GM21367 (cell line): Measurements from ENCODE around the gene SLFN12L.
"Not testable (repeated sequence)": the region's sequence is repeated elsewhere in the genome, so short reads cannot be mapped to it uniquely, and the experiment has no call there.

Experiments
- ATAC-seq: cut with Tn5 transposase; IDR thresholded peaks from one replicate; pipeline ENCODE4 v1.9.1; 2021; ENCODE audit not compliant: unreplicated experiment

Gene SLFN12L

DNA sequence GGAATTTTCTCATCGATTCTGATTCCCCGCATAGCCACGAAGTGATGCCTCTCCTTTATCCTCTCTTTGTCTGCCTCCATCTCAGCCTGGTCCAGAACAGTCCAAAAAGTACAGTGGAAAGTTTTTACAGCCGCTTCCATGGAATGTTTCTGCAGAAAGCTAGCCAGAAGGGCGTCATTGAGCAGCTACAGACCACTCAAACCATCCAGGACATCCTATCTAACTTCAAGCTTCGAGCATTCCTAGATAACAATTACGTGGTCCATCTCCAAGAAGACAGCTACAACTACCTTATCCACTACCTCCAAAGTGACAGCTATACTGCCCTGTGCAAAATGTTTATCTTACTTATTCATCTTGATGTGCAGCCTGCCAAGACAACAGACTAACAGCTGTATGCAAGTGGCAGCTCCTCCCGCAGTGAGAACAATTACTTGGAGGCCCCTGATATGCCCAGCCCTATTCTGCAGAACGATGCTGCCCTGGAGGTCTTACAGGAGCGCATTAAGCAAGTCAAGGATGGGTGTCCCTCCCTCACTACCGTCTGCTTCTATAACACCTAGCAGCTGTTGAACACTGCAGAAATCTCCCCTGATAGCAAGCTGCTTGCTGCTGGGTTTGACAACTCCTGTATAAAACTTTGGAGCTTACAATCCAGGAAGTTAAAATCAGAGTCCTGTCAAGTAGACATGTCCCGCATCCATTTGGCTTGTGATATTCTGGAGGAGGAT is 38.9 kb downstream of the SLFN12L start:
- no peak for ATAC-seq

DNA sequence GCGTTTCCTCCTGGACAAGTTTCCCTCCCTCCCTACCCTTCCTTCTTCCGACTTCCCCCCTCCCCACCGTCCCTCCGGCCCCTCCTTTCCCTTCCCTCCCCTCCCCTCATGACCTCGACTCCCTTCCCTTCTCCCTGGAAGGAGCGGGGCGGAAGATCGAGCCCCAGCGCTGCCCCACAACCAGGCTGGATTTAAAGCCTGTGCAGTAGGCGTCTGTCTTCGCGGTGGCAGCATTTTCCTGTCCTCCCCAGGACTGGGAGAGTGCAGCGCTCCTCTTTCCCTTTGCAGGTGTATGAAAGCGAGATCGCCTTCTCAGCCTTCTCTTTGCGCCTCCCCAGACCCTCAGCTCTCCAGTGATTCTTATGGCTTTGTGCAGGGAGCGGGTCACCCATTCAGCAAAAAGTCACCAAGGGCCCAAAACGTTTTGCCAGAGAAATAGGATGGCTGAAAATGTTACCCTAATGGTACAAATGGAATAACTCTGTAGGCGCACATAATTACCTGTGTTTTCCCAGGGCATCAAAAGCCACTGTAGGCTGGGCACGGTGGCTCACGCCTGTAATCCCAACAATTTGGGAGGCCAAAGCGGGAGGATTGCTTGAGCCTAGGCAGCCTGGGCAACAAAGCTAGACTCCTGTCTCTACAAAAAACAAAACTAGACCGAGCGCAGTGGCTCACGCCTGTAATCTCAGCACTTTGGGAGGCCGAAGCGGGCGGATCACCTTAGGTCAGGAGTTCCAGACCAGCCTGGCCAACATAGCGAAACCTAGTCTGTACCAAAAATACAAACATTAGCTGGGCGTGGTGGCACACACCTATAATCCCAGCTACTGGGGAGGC is 40.8 kb downstream of the SLFN12L start:
- no peak for ATAC-seq

DNA sequence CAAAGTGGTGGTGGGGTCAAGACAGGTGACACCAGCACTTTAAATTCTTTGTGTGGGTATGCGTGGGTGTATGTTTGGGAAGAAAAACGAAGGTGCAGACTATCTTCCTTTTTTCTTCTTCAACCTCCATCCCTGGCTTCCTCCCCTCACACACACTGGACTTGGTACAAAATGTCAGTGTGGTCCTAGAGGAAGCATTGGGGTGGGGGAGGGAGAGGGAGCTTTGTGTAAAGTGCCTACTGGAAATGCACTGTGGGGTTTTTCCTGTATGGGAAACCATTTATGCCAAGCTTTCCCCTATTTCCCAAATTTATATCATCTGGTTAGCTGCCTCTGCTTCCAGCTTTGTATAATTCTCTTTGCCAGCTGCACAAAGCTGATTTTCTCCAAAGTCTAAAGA is 44.4 kb downstream of the SLFN12L start:
- no peak for ATAC-seq

DNA sequence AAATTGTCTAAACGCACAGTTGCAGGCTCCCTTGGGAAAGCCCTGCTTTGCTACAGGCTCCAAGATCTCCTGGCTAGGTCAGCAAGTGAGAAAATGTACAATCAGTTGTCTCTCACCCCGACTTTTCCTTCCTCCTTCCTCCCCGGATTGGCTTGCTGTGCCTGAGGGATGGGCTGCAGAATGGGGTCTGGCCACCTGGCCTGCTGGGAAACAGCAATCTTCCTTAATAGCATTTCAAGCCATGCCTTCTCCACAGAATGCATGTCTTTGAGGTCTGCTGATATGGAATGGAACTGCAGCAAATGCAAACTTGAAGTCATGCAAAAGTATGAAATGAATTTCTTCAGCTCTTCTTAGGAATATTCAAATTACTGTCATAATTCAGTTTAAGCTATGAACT is 46.1 kb downstream of the SLFN12L start:
- ATAC-seq, result no peak

DNA sequence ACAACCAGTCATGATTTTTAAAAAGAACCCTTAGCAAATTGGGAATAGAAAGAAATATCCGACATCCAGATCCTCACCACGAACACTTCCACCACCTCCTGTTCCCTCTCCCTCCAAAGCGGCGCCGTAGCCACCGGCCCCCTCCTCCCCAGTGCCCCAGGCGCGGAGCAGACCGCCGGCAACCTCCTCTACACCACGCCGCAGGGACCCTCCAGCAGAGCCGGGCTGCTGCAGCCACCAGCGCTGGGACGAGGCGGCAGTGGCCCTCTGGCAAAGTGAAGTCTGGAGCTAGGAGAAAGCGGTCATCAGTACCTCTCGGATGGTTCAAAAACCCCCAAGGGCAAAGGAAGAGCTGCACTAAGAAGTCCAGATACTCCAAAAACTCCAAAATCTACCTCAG is 47.5 kb downstream of the SLFN12L start:
- no peak for ATAC-seq

DNA sequence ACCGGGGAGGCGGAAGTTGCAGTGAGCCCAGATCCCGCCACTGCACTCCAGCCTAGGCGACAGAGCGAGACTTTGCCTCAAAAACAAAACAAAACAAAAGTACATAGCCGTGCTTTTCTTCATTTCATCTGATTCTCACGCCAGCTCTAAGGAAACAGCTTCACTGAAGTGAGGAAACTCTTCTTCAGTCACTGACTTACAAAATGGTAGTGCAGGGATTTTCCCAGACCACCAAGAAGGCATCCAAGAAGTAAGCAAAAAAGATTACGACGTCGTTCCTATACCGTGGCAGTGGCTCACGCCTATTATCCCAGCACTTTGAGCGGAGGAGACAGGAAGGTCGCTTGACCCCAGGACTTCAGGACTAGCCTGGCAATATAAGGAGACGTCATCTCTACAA is 48.5 kb downstream of the SLFN12L start:
- ATAC-seq, result no peak

DNA sequence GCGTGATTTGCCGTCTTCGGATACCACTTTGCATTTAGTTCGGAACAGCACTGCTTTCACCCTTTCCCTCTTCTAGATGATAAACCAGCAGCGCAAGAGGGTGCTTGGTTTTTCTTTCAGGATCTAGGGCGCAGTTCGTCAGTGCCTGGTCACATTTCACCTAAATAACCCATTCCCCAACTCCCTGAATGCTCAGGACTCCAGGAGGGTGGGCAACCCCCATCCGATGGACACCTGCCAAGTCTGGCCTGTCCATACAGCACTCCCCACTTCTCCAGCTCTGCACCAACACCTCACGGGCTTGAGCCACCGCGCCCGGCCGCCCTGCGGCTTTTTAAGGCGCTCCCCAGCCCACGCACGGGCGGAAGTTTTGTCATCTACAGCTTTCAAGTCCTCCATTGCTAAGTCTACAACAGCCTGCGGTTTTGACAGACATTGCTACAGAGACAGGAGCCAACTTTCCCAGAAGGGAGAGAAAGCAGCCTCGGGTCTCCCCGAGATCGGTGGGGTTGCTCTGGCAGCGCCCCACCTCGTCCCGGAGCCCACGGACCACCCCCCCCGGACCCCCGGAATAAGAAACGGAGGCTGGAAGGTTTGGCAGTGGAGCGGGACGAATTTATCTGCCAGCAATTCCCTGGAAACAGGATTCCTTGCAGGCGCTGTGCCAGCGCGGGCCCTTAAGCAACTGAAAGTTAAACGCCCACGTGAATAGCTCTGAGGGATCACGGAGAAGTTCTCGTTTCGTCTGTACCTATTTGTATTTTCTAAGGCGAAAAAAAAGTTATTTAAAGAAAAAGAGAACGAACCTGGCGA is 50.4 kb downstream of the SLFN12L start:
- no peak for ATAC-seq

DNA sequence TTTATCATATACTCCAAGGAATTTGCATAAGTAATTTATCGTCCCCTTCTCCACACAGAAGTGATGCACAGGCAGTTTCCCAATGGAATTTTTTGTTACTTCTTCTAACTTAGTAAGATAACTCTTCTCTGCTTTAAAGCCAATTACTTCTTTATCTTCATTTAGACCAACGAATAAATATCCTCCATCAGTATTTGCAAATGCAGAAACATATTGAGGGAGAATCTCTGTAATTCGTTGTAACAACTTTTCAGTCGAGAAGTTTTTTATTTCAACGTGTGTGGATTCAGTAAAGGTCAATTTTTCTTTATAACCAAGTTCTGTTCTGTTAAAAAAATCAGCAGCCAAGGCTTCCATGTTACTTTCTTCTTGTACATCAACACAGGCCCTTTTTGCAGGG is 58.2 kb downstream of the SLFN12L start:
- no peak for ATAC-seq

DNA sequence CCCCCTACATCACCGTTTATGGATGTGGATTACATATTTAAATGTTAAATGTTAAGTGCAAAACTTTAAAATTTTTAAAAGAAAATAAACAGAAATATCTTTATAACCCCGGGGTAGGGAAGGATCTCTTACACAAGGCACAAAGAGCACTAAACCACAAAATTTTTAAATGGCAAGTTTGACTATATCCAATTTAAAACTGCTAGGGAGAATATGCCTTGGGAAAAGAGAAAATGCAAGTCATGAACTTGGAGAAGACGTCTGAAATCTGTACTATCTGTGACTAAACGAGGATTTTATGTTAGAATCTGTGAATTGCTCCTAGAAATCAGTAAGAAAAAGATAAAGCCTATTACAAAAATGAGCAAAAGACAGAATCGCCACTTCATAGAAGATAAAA is 60.2 kb downstream of the SLFN12L start:
- no peak for ATAC-seq

DNA sequence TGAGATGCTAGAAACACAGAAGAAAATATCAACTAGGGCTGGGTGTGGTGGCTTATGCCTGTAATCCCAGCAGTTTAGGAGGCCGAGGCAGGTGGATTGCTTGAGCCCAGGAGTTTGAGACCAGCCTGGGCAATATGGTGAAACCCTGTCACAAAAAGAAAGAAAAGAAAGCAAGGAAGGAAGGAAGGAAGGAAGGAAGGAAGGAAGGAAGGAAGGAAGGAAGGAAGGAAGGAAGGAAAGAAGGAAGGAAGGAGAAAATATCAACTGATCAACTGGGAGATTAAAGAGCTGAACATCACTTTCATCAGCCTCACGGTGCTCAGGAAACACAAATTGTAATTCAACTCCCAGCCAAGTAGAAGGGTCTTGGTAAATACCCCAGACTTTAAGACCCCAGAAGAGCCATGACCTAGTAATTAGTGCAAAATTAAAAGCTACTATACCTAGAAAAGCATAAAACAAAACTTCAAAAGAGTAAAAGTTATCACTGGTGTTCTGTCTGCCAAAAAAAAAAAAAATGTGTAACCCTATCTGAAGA is 61.1 kb downstream of the SLFN12L start:
- ATAC-seq, result no peak

DNA sequence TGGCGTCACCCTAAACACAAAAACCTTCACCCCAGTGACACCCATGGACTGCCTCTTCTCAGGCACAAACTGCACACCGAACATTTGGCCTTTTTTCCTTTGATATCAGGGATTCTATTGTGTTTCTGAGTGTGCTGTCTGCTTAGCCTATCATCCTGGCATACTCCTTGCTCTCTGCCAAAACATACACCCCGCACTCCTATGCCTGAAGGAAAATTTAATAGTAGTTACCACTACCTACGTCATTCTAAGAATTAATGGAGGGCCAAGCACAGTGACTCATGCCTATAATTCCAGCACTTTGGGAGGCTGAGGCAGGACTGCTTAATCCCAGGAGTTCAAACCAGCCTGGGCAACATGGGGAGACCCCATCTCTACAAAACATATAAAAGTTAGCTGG is 69.0 kb downstream of the SLFN12L start:
- ATAC-seq, result no peak

DNA sequence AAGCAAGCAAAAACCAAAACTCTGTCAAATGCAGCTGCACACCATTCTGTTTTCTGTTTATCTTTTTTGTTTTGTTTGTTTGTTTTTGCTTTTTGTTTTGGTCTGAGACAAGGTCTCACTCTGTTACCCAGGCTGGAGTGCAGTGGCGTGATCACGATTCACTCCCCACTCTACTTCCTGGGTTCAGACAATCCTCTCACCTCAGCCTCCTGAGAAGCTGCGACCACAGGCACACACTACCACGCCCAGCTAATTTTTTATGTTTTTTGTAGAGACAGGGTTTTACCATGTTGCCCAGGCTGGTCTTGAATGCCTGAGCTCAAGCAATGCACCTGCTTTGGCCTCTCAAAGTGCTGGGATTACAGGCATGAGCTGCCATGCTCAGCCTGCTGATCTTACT is 69.7 kb downstream of the SLFN12L start:
- no peak for ATAC-seq

DNA sequence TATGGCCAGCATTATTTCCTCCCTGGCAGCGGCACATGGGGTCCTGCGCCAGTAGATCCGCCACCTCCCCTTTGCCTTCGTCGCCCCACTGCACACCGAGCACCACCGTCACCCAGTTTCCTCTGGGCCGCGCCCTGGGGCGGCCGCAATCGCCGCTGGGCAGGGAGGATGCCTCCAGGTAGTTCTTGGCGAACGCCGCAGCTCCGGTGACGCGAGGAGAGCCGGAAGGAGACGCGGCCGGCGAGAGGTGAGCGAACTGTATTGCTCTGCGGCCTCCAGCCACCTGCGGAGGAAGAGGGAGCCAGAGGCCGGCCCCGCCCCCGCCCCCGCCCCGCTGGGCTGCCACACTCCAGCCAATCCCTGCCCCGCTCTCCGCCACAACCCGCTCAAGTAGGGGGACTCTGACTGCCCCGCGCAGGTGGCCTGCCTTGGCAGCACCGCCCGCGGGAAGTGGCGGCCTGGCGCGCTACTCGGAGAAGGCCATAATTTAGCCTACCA is 77.1 kb downstream of the SLFN12L start:
- peak; percentile 91 for ATAC-seq

DNA sequence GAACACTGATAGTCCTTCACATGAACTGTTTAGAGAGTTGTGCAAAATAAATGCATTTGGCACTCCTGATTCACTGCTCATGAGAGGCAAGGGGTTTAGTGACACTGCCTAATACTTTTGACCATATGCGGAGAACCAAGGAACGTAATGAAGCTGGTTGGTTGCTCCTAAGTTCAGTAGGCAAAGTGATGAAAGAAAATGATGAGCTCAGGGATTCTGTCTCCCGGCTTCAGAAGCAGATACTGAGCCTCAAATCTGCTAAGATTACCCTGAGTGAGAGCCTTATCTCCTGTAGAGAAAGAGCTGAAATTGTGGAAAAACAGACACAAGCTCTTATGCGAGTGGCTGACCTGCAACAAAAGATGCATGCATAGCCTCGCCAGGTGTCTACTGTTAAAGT is 83.4 kb downstream of the SLFN12L start:
- ATAC-seq, result not testable (repeated sequence)

DNA sequence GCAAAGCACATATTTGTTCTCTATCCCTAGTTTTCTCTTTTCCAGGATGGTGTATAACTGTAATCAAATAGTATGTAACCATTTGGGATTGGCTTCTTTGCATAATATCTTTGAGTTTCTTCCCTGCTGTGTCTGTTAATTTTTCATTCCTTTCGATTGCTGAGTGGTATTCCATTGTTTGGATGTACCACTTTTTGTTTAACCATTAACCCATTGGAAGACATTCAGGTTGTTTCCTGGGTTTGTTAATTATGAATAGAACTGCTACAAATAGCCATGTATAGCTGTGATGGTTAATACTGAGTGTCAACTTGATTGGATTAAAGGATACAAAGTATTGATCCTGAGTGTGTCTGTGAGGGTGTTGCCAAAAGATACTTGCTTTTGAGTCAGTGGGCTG is 84.3 kb downstream of the SLFN12L start:
- no peak for ATAC-seq

DNA sequence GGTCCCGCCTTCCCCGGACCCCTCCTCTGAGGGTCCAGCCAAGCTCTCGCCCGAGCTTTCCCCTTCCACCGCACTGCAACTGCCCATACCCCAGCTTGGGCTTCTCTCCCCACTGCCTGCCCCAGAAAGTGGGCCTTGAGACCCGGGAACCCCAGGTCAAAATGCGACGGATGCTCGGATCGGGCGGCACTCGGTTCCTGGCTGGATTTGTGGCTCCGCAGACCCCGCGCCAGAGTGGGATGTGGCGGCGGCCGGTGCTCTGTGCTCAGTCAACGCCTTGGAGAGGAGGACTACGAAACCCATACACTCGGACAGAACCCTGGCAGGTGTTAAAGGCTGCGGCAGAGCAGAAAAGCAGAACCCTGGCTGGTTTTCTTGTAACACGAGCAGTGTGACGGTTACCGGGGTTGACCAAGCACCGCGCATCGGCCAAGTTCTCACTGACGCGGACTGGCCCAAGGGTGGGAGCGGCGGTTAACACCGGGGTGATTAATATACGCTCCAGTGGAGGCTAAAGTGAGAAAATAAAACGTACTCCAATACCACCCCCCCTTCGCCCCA is 88.0 kb downstream of the SLFN12L start:
- peak; percentile 39 for ATAC-seq

DNA sequence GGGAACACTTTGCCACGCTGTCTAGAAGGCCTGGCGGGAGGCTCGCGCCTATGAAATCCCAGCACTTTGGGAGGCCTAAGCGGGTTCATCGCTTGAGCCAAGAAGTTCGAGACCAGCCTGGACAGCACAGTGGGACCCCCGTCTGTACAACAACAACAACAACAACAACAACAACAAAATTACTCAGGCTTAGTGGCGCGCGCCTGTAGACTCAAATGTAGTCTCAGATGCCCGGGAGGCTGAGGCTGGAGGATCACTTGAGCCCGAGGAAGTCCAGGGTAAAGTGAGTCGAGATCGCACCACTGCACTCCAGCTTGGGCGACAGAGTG is 88.6 kb downstream of the SLFN12L start:
- no peak for ATAC-seq

DNA sequence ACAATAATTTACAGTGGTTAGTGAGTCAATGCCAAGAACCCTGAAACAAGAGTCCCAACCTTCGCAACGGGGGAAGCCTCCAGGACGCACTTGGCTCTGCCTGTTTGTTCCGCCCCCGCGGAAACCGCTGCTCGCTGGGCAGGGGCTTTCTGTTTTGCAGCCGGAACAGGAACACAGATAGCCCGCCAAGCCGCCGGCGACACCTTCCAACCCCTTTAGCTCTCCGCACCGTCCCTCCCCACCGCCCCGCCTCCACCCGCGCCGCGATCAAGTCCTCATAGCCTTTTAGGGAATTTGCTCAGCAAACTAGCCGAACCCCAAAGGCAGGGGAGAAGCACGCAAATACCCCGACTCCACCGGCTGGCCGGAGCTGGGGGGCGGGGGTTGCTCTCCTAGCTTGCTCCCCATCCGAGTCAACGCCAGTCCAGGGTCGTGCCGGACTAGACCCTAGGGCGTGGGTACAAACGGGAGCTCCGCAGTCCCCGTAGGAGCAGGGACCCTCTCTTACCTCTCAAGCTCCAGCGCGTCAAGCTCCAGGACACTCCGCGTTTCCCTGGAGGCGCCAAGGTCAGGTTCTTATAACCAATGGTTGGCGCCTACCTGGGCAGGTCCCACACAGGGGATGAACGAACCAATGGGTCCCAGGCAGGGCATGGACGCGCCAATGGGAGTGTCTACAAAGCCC is 89.1 kb downstream of the SLFN12L start, which contains the start of gene SLFN13:
SLFN13 (minus strand) TSS at position 553 of the 685 bp plus-strand sequence. CDS start 3,086 bp downstream, outside the sequence.
- peak; percentile 48 for ATAC-seq

DNA sequence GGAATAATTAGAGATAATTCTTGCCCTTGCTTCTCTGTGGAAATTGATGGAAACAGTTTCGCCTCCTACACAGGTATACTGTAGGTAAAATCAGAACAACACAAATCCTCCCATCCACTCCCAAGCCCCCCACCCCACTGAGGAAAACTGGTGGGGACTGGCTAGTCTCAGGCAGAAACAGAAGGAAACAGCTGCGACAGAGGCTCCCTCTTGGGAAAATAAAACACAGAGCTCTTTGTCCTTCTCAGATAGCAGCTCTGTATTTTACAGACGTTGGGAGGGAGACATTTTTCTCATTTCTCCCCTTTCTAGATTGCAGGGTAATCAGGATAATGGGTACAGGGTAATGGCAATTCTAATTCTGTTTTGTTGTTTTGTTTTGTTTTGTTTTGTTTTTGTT is 90.0 kb downstream of the SLFN12L start:
- no peak for ATAC-seq

DNA sequence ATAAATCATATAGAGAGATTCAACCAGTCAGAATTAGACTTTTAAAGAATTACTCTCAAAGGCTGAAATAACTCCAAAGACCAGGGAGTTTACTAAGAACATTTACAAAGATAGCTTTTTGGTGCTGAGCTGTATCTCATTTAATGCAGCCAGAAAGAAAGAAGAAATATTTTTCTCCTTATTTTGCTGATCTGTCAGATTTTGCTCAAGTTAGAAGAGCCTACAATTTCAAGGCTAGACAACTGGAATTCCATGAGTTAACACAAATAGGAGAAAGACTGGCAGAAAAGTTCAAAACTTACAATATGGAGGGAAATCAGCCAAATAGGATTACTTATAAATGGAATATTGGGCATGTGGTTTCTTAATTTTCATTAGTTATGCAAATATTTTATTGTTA is 99.0 kb downstream of the SLFN12L start:
- ATAC-seq, result no peak
